Endothelial cell of umbilical vein (primary cell): ENCODE data around the gene DAB1. TPM values are rescaled to one million over a fixed set of nuclear protein-coding genes. Genes with fewer than 3 reads are reported as not detected.

Experiments
- BruUV-seq: library from RNA; stranded (reverse); fragments of 400-500 nt; replicated peaks from 2 replicates; lab custom pipeline; 2021; lab: Mats Ljungman, UMichigan
- CTCF ChIA-PET: fragments of 300-600, 350-600 bp; sonication (Branson Sonifier 250); formaldehyde crosslinking; loops from one replicate; lab custom pipeline; 2021; ENCODE audit warnings: antibody characterized with exemption, inconsistent platforms; lab: Charles Lee
- POLR2A ChIA-PET: fragments of 300-600, 350-600 bp; sonication (Branson Sonifier 250); formaldehyde crosslinking; loops from one replicate; lab custom pipeline; 2021; ENCODE audit warnings: antibody characterized with exemption, inconsistent platforms; lab: Charles Lee
- DNase-seq: peaks from one replicate; pipeline ENCODE4 v3.0.0-alpha.2; 2011; ENCODE audit warnings: low read depth, low spot score
- FAIRE-seq: peaks from 2 replicates; lab custom pipeline; 2011; peaks lifted over from hg19 to GRCh38; lab: Jason Lieb, UNC
- H2AFZ ChIP-seq: 2 replicates; pipeline ENCODE4 v1.6.0; 2012; ENCODE audit warnings: low read depth, low read length, control low read depth, inconsistent platforms
- H3K27ac ChIP-seq: 2 replicates; pipeline ENCODE4 v1.5.1; 2011; ENCODE audit warnings: low read depth, mild to moderate bottlenecking, control low read depth, low read length, moderate library complexity; ENCODE audit not compliant: insufficient read depth
- H3K27me3 ChIP-seq, 2 experiments: 2 replicates each; pipeline versions ENCODE4 v1.6.0 to v1.6.1; 2011; ENCODE audit warnings: low read length in 2 of 2, mixed read lengths in 1 of 2; ENCODE audit not compliant: control insufficient read depth in 2 of 2, insufficient read depth in 2 of 2
- H3K36me3 ChIP-seq, 2 experiments: 2 replicates in 1 of 2; 3 replicates in 1 of 2; pipeline ENCODE4 v1.5.1; 2011; ENCODE audit warnings: low read length in 2 of 2, mild to moderate bottlenecking in 1 of 2, moderate library complexity in 1 of 2; ENCODE audit not compliant: control insufficient read depth in 2 of 2, insufficient read depth in 2 of 2; ENCODE audit errors: extremely low read depth in 1 of 2
- H3K4me1 ChIP-seq: 3 replicates; pipeline ENCODE4 v1.5.1; 2011; ENCODE audit warnings: mild to moderate bottlenecking, low read length; ENCODE audit not compliant: control insufficient read depth, insufficient read depth; ENCODE audit errors: extremely low read depth
- H3K4me2 ChIP-seq: 2 replicates; pipeline ENCODE4 v1.6.1; 2011; ENCODE audit warnings: low read length, control low read depth, mixed read lengths; ENCODE audit not compliant: insufficient read depth
- H3K4me3 ChIP-seq, 3 experiments: fragments of 200-600 bp in 1 of 3; sonication (generic), shearing (Covaris generic) in 1 of 3; replicated peaks in 1 of 3; 2 replicates each; pipeline ENCODE4 v1.5.1; 2011 to 2016; ENCODE audit warnings: control low read depth in 3 of 3, low read length in 3 of 3, mild to moderate bottlenecking in 2 of 3, inconsistent platforms in 1 of 3, low read depth in 1 of 3, moderate library complexity in 1 of 3; ENCODE audit not compliant: insufficient read depth in 1 of 3
- H3K79me2 ChIP-seq: 2 replicates; pipeline ENCODE4 v1.6.0; 2012; ENCODE audit warnings: low read length, inconsistent platforms; ENCODE audit not compliant: control insufficient read depth, insufficient read depth
- H3K9ac ChIP-seq: replicated peaks from 2 replicates; pipeline ENCODE3; 2011; ENCODE audit warnings: low read length, control low read depth; ENCODE audit not compliant: insufficient read depth; ENCODE audit errors: extremely low read depth
- H3K9me1 ChIP-seq: replicated peaks from 3 replicates; pipeline ENCODE4 v1.6.0; 2011; ENCODE audit warnings: mild to moderate bottlenecking, low read length; ENCODE audit not compliant: control insufficient read depth, insufficient read depth; ENCODE audit errors: extremely low read depth
- H3K9me3 ChIP-seq: replicated peaks from 2 replicates; pipeline ENCODE4 v1.5.1; 2012; ENCODE audit warnings: low read length, inconsistent platforms; ENCODE audit not compliant: control insufficient read depth, insufficient read depth
- H4K20me1 ChIP-seq: replicated peaks from 2 replicates; pipeline ENCODE3; 2011; ENCODE audit warnings: mild to moderate bottlenecking, low read length; ENCODE audit not compliant: control insufficient read depth, insufficient read depth; ENCODE audit errors: extremely low read depth
- EZH2 ChIP-seq: IDR thresholded peaks from 2 replicates; pipeline ENCODE4 v1.6.1; 2012; ENCODE audit warnings: borderline replicate concordance, low read depth, mild to moderate bottlenecking, moderate library complexity, low read length, inconsistent platforms; ENCODE audit not compliant: severe bottlenecking
- FOS ChIP-seq: IDR thresholded peaks from 2 replicates; pipeline ENCODE4 v1.6.1; 2011; ENCODE audit warnings: mild to moderate bottlenecking, low read length, moderate library complexity, borderline replicate concordance; ENCODE audit not compliant: insufficient read depth
- GATA2 ChIP-seq: IDR thresholded peaks from 2 replicates; pipeline ENCODE4 v1.7.0; 2011; ENCODE audit warnings: low read depth, mild to moderate bottlenecking, moderate library complexity, mixed read lengths, low read length; ENCODE audit not compliant: insufficient read length, insufficient read depth
- JUN ChIP-seq: IDR thresholded peaks from 2 replicates; pipeline ENCODE4 v1.6.1; 2011; ENCODE audit warnings: borderline replicate concordance, low read depth; ENCODE audit not compliant: insufficient read length, insufficient read depth
- MYC ChIP-seq: IDR thresholded peaks from one replicate; pipeline ENCODE4 v1.6.1; 2011; ENCODE audit warnings: mild to moderate bottlenecking, low read depth, low read length
- POLR2A ChIP-seq: IDR thresholded peaks from 2 replicates; pipeline ENCODE4 v1.6.1; 2012; ENCODE audit warnings: low read depth, mild to moderate bottlenecking, control low read depth, low read length
- POLR2AphosphoS5 ChIP-seq: IDR thresholded peaks from 2 replicates; pipeline ENCODE4 v1.6.1; 2012; ENCODE audit warnings: low read depth, mild to moderate bottlenecking, control low read depth, low read length, moderate library complexity; ENCODE audit not compliant: insufficient read depth
- dilution Hi-C: fragments of 300-500 bp; cut with MboI; formaldehyde crosslinking; loops from one replicate; pipeline ENCODE4 v1.15.0; 2019; ENCODE audit warnings: low sequenced_read_pairs; ENCODE audit not compliant: extremely low pct_ligation_motif_present
- intact Hi-C: fragments of 100-400 bp; cut with micrococcal nuclease; formaldehyde crosslinking; loops from one replicate; pipeline ENCODE4 v1.10.0; 2022
- polyA plus RNA-seq, 4 experiments: library from polyadenylated mRNA; depleted of rRNA in 3 of 4; stranded (reverse) in 3 of 4; unstranded in 1 of 4; fragments of >200 nt; gene quantifications; 2 replicates each; pipeline versions ENCODE4 v1.2.1 to v1.2.3, GENCODE V29; 2011 to 2012; ENCODE audit warnings: missing spikeins in 1 of 4
- total RNA-seq: library from RNA; stranded (reverse); gene quantifications from 2 replicates; pipeline ENCODE4 v1.2.3, GENCODE V29; 2021
- TF ChIP-seq, protein P1 (sequence below): IDR thresholded peaks from 2 replicates; pipeline ENCODE4 v1.6.1; 2011; ENCODE audit not compliant: insufficient read depth, insufficient read length
- TF ChIP-seq, protein P2 (sequence below), 2 donors: IDR thresholded peaks; 1 replicate in 1 of 2; 2 replicates in 1 of 2; pipeline ENCODE4 v1.5.1; 2011; ENCODE audit warnings: low read length in 2 of 2, mild to moderate bottlenecking in 2 of 2, moderate library complexity in 2 of 2, control low read depth in 1 of 2, inconsistent platforms in 1 of 2, low read depth in 1 of 2; ENCODE audit not compliant: insufficient read depth in 1 of 2; ENCODE audit errors: extremely low read depth in 1 of 2

The DAB1 gene
- total and polyA plus RNA-seq, 2 donors (not counting 3 experiments of a cell fraction or from before 2014, with no cell fraction given), result not detected

DNA sequence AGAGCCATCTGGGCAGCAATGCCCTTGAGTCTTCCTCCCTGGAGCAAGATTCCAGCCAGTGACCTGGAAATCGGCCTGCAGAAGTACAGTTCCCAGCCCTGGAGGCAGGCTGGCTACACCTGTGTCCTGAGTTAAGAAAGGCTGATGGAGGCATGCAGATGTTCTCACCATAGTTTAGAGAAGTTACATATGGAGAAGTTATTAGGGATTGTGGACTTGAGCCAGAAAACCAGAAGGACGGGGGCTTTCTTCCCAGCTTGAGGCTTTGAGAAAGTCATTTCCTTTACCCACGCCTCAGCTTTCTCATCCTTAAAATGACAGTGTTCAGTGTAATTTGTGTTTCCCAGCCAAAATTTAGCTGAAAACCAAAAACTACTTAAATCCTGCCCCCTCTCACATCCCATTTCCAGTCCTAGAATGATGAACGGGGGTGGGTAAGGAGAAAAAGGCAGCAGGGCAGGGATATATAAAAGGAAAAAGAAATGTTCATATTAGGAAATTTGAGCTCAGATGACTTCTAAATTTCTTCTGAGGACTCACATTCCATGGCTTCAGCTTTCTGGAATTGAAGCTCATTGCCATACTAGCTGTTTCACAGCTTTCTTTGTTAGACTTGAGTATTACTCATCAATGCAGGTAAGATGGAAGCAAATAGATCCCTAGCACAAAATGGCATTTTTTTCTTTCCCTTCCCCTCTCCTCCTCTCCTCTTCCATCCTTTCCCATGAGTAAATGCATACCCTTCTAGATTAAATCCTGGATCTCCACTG is 443.7 kb downstream of the DAB1 start:
- FAIRE-seq, result no peak

DNA sequence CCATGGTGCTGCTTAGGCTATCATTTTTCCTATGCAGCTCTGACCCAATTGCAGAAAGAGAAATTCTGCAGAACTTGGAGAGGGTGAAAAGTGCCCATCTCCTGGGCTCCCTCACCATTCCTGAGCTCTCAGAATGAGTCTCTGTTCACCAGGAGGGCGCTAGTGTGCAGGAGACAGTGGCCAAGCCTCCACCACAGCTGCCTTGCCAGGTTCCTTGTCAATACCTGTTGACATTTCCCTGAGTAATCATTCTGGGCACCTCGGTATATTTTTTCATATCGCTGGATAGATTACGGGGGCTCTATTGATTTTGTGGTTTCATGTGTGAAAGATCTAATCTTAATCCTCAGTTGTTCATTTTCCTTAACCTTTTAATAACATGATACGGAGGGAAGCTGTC is 445.0 kb downstream of the DAB1 start:
- Histone ChIP-seq H3K79me2 (no peaks in the 10 kb centered on the region), H3K27ac (no peak overlapping the region), H3K9me3 (no peaks in the 10 kb centered on the region), H3K27me3 (no peaks in the 10 kb centered on the region), H3K9ac (no peak overlapping the region), H3K4me3 (no peak overlapping the region), H3K9me1 (no peaks in the 10 kb centered on the region), H3K4me1 (no peaks in the 10 kb centered on the region), H3K4me2 (no peak overlapping the region), H4K20me1 (no peaks in the 10 kb centered on the region), H3K36me3 (no peaks in the 10 kb centered on the region), H2AFZ (no peak overlapping the region)
- ChIA-PET POLR2A (no interaction called here), CTCF (no interaction called here)
- dilution Hi-C loops, result no loop called here
- BruUV-seq, result no TSS peak
- intact Hi-C loops, result no loop called here
- DNase-seq (no peak), FAIRE-seq (no peak)
- TF ChIP-seq, protein P1, sequence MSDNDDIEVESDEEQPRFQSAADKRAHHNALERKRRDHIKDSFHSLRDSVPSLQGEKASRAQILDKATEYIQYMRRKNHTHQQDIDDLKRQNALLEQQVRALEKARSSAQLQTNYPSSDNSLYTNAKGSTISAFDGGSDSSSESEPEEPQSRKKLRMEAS, result no peak
- no peak for TF ChIP-seq EZH2
- TF ChIP-seq FOS, result no peak
- no peak for TF ChIP-seq POLR2AphosphoS5
- no peak for TF ChIP-seq POLR2A
- TF ChIP-seq, protein P2, sequence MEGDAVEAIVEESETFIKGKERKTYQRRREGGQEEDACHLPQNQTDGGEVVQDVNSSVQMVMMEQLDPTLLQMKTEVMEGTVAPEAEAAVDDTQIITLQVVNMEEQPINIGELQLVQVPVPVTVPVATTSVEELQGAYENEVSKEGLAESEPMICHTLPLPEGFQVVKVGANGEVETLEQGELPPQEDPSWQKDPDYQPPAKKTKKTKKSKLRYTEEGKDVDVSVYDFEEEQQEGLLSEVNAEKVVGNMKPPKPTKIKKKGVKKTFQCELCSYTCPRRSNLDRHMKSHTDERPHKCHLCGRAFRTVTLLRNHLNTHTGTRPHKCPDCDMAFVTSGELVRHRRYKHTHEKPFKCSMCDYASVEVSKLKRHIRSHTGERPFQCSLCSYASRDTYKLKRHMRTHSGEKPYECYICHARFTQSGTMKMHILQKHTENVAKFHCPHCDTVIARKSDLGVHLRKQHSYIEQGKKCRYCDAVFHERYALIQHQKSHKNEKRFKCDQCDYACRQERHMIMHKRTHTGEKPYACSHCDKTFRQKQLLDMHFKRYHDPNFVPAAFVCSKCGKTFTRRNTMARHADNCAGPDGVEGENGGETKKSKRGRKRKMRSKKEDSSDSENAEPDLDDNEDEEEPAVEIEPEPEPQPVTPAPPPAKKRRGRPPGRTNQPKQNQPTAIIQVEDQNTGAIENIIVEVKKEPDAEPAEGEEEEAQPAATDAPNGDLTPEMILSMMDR (IDR thresholded peaks at IDR 0.05; ENCODE audit: extremely low read depth in 1 of 2, insufficient read depth in 1 of 2, low read depth in 1 of 2, low read length in 2 of 2), result no peak
- TF ChIP-seq GATA2, result no peak
- no peak for TF ChIP-seq MYC
- no peak for TF ChIP-seq JUN

More for the DNA sequence above, 443.7 kb downstream of the DAB1 start:
- no peaks in the 10 kb centered on the region for H3K4me1 ChIP-seq
- TF ChIP-seq POLR2A, result no peak
- intact Hi-C loops, result no loop called here
- no peaks in the 10 kb centered on the region for H4K20me1 ChIP-seq
- H3K9me3 ChIP-seq, result no peaks in the 10 kb centered on the region
- no peak overlapping the region for H2AFZ ChIP-seq
- H3K36me3 ChIP-seq, result no peaks in the 10 kb centered on the region
- no TSS peak for BruUV-seq
- H3K4me3 ChIP-seq, result no peak overlapping the region
- H3K9ac ChIP-seq, result no peak overlapping the region
- H3K4me2 ChIP-seq, result no peak overlapping the region
- POLR2A ChIA-PET, result no interaction called here
- CTCF ChIA-PET, result no interaction called here
- H3K27ac ChIP-seq, result no peak overlapping the region
- dilution Hi-C loops, result no loop called here
- H3K9me1 ChIP-seq, result no peaks in the 10 kb centered on the region
- no peak for DNase-seq
- no peaks in the 10 kb centered on the region for H3K79me2 ChIP-seq
- H3K27me3 ChIP-seq, result no peaks in the 10 kb centered on the region
